ENCODE results near the gene ZNF616.

DNA sequence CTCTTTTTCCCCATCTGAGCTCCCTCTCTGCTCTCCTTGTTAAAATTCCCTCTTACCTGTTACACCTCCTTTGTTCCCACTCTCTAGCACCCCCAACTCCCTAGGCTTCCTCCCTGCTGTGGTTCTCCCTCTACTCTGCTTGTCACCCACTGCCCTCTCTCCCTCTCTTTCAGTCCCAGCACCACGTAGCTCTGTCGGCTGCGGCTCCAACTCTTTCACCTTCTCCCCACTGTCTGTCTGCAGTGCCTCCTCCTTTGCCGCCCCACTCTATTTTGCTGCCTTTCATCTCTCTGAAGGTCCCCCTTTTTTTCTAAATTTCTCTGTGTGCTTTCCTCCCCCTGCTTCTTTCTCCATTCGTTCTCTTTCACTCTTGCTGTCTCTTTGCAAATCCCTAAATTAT is 30.6 kb upstream of the ZNF616 start:
- no peak for TF ChIP-seq POLR2A (IDR thresholded peaks at IDR 0.05; ENCODE audit: extremely low read depth, insufficient read length)
- TF ChIP-seq, protein P1, sequence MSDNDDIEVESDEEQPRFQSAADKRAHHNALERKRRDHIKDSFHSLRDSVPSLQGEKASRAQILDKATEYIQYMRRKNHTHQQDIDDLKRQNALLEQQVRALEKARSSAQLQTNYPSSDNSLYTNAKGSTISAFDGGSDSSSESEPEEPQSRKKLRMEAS (IDR thresholded peaks at IDR 0.05; ENCODE audit: low read depth, low read length): no peak
- TF ChIP-seq, protein P2, sequence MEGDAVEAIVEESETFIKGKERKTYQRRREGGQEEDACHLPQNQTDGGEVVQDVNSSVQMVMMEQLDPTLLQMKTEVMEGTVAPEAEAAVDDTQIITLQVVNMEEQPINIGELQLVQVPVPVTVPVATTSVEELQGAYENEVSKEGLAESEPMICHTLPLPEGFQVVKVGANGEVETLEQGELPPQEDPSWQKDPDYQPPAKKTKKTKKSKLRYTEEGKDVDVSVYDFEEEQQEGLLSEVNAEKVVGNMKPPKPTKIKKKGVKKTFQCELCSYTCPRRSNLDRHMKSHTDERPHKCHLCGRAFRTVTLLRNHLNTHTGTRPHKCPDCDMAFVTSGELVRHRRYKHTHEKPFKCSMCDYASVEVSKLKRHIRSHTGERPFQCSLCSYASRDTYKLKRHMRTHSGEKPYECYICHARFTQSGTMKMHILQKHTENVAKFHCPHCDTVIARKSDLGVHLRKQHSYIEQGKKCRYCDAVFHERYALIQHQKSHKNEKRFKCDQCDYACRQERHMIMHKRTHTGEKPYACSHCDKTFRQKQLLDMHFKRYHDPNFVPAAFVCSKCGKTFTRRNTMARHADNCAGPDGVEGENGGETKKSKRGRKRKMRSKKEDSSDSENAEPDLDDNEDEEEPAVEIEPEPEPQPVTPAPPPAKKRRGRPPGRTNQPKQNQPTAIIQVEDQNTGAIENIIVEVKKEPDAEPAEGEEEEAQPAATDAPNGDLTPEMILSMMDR (IDR thresholded peaks at IDR 0.05; ENCODE audit: low read depth, low read length): no peak

Measured in NB4 (cell line).